Heart left ventricle (tissue), 16 donors: ENCODE measurements around the gene TBCD. TPM values are rescaled to one million over a fixed set of nuclear protein-coding genes. Genes with fewer than 3 reads are reported as not detected.
A peak's percentile ranks its signal among the peaks of the same experiment; 100 is the strongest.

Source experiments
- ATAC-seq, 4 donors: fragments of 200-7000 bp; cut with Tn5 transposase; one replicate each; pipeline ENCODE4 v1.9.1; 2020 to 2022; ENCODE audit warnings: moderate library complexity in 4 of 4, mild to moderate bottlenecking in 3 of 4, moderate number of reproducible peaks in 1 of 4
- DNase-seq, 5 donors: peaks; one replicate each; pipeline ENCODE4 v3.0.0-alpha.2; 2020
- H3K27ac ChIP-seq, 12 donors: fragments of 200-600 bp; sonication (generic) in 4 of 12; one replicate each; pipeline versions ENCODE4 v1.5.0 to v1.8.0; 2016 to 2022; ENCODE audit warnings: mild to moderate bottlenecking in 2 of 12
- H3K27me3 ChIP-seq, 9 donors: fragments of 200-600 bp; sonication (generic) in 2 of 9; one replicate each; pipeline versions ENCODE4 v1.5.1 to v1.8.0; 2016 to 2022; ENCODE audit warnings: mild to moderate bottlenecking in 3 of 9
- H3K36me3 ChIP-seq, 9 donors: fragments of 200-600 bp; sonication (generic) in 2 of 9; one replicate each; pipeline versions ENCODE4 v1.5.0 to v1.8.0; 2018 to 2022; ENCODE audit warnings: mild to moderate bottlenecking in 2 of 9
- H3K4me1 ChIP-seq, 12 donors: fragments of 200-600 bp; sonication (generic) in 4 of 12; one replicate each; pipeline versions ENCODE4 v1.5.0 to v1.8.0; 2016 to 2022; ENCODE audit warnings: mild to moderate bottlenecking in 3 of 12
- H3K4me3 ChIP-seq, 12 donors: fragments of 200-600 bp; sonication (generic) in 4 of 12; one replicate each; pipeline versions ENCODE4 v1.5.0 to v1.8.0; 2017 to 2022; ENCODE audit warnings: mild to moderate bottlenecking in 9 of 12, moderate library complexity in 4 of 12
- H3K9me3 ChIP-seq, 12 donors: fragments of 200-600 bp; sonication (generic) in 4 of 12; one replicate each; pipeline versions ENCODE4 v1.5.0 to v1.8.0; 2016 to 2022; ENCODE audit warnings: mild to moderate bottlenecking in 1 of 12
- CTCF ChIP-seq, 12 donors: fragments of 200-600 bp; sonication (generic) in 4 of 12; IDR thresholded peaks; one replicate each; pipeline versions ENCODE4 v1.5.0 to v1.8.0; 2018 to 2022; ENCODE audit warnings: antibody characterized with exemption in 12 of 12, mild to moderate bottlenecking in 5 of 12
- POLR2A ChIP-seq, 2 donors: fragments of 450-650 bp; IDR thresholded peaks; one replicate each; pipeline ENCODE4 v1.6.1; 2017; ENCODE audit warnings: antibody characterized with exemption in 2 of 2, mild to moderate bottlenecking in 2 of 2, moderate library complexity in 2 of 2
- WGBS, 4 donors: extraction: QIAGEN DNeasy Blood & Tissue Kit in 2 of 4; methylation state at CpG; one replicate each; pipeline versions ENCODE4 v1.1.5 to v1.1.7; 2013 to 2018; 5-methylcytosine and 5-hydroxymethylcytosine counted together
- intact Hi-C, 10 donors: fragments of 100-400 bp; cut with DNase I; formaldehyde crosslinking; loops; one replicate each; pipeline versions ENCODE4 v1.11.1 to v1.14.2; 2022
- polyA plus RNA-seq, 2 donors: library from polyadenylated mRNA; stranded (reverse); fragments of 200-250 nt; gene quantifications; one replicate each; pipeline ENCODE4 v1.2.3, GENCODE V29; 2013
- total RNA-seq, 9 donors: library from RNA; depleted of rRNA in 2 of 9; stranded (reverse); fragments of >200 nt in 2 of 9; fragmentation: NEBNext Ultra II Directional in 3 of 9; extraction: Animal tissue kit (Norgen Biotek cat#: 25700) in 3 of 9; gene quantifications; one replicate each; pipeline versions ENCODE4 v1.1.0 to v1.2.4, GENCODE V29; 2016 to 2023
- donor health status: ischemic (EF 13 %, LVEDD 7.1; RV severe dilation, severe dysfunction).
- donor health status: healthy with polysubstance abuse.
- donor health status: DM: no; HTN: yes; CAD: no.
- donor health status: DM: no; HTN: no; CAD: no.
- donor health status: ischemic (EF 25% LVEDD 6.9; RV normal size, moderate dysfunction).
- donor health status: ischemic (EF 25% LVEDD 5.7; RV mildly dilated, moderate dysfunction).
- donor health status: healthy.
- donor health status: DM: yes; HTN: yes; CAD: no.
- donor health status: ischemic (EF 35%, LVEDD 5.7; RV mildly dilated, moderate dysfunction).
- donor health status: nonischemic (EF 11% LVEDD 7.7; RV severe dilation, severe dysfunction).
- donor health status: DM: yes; HTN: yes; CAD: no.
- donor health status: PGD.
- donor health status: ischemic (EF 29% LVEDD 5.4; RV normal size, mild dysfunction).
- donor health status: nonischemic (EF 23%, LVEDD 6.1; RV moderate dilation, normal function).

Gene TBCD
- total and polyA plus RNA-seq, 11 donors: 36.9 to 98.4 (median 58.5) TPM

DNA sequence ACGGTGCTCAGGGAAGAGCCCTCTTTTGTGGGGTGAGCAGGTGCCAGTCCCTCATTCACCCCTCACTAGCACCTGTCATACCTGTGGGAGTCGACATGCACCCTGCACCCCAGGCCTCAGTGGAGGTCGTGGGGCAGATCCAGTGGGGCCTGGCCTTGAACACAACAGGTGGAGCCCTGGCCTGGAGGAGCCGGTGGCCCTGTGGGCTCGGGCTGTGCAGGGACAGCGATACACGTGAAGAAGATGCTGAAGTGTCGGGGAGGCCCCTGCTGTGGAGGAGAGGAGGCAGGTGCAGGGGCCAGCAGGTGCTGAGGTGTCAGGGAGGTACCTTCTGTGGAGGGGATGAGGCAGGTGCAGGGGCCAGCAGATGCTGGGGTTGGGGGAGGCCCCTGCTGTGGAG is 56.1 kb downstream of the TBCD start:
- peak overlapping the region in 5 of 12 donors; percentile 68 to 79 (median 75) for H3K27ac ChIP-seq
- peaks cover 7 to 41% (median 30%) of the 10 kb centered on the region in 12 donors for H3K4me1 ChIP-seq
- intact Hi-C loops: loop anchor here in 1 of 10 donors (10.0 kb wide), 1 partner anchor 67 kb away; no protein-coding TSS in a partner anchor
- H3K4me3 ChIP-seq: no peak overlapping the region
- DNase-seq: peak in 1 of 5 donors; percentile 58
- WGBS, 4 donors: 89 to 98% (median 92%) methylated on average over 6 to 8 of the region's 8 CpGs
- TF ChIP-seq CTCF (IDR thresholded peaks at IDR 0.05): no peak
- no peak for TF ChIP-seq POLR2A (IDR thresholded peaks at IDR 0.05)
- peaks cover 0 to 51% (median 30%) of the 10 kb centered on the region in 9 donors for H3K36me3 ChIP-seq
- no peaks in the 10 kb centered on the region for H3K9me3 ChIP-seq
- no peak for ATAC-seq
- H3K27me3 ChIP-seq: no peaks in the 10 kb centered on the region

- Histone ChIP-seq H3K4me1 (peaks cover 7 to 39% (median 29%) of the 10 kb centered on the region in 12 donors), H3K9me3 (no peaks in the 10 kb centered on the region), H3K27ac (no peak overlapping the region), H3K36me3 (peaks cover 0 to 60% (median 36%) of the 10 kb centered on the region in 9 donors), H3K4me3 (no peak overlapping the region), H3K27me3 (no peaks in the 10 kb centered on the region)
- DNase-seq: peak in 2 of 5 donors; percentile 25 to 66
- 82 to 88% (median 87%) methylated on average over 26 to 35 of the region's 35 CpGs for WGBS, 4 donors
- TF ChIP-seq CTCF (IDR thresholded peaks at IDR 0.05) (no peak), POLR2A (IDR thresholded peaks at IDR 0.05) (no peak)
- no peak for ATAC-seq
- intact Hi-C loops: loop anchor here in 1 of 10 donors (10.0 kb wide), 1 partner anchor 66 kb away; no protein-coding TSS in a partner anchor
Measured at GRCh38 chr17:82808921-82809905, 57.3 kb downstream of the TBCD start.

GRCh38 chr17:82810644-82811430 is 59.0 kb downstream of the TBCD start:
- no peaks in the 10 kb centered on the region for H3K9me3 ChIP-seq
- ATAC-seq (no peak), DNase-seq (peak in 2 of 5 donors; percentile 17 to 53)
- 82 to 87% (median 84%) methylated on average over 22 of the region's 22 CpGs for WGBS, 4 donors
- no peak overlapping the region for H3K4me3 ChIP-seq
- H3K27me3 ChIP-seq: no peaks in the 10 kb centered on the region
- H3K27ac ChIP-seq: no peak overlapping the region
- peaks cover 0 to 72% (median 46%) of the 10 kb centered on the region in 9 donors for H3K36me3 ChIP-seq
- intact Hi-C loops: no loop called here
- TF ChIP-seq POLR2A (IDR thresholded peaks at IDR 0.05): no peak
- TF ChIP-seq CTCF (IDR thresholded peaks at IDR 0.05): no peak
- peaks cover 4 to 23% (median 15%) of the 10 kb centered on the region in 12 donors for H3K4me1 ChIP-seq
